Measurements from ENCODE around the gene GRIK4.

The GRIK4 gene

GRCh38 chr11:120527111-120527761 is 15.7 kb downstream of the GRIK4 start:
- no peak overlapping the region for H3K4me3 ChIP-seq (ENCODE audit: low read depth, low read length)
- DNase-seq (ENCODE audit: low read depth, low spot score) = no peak
- ChIA-PET CTCF (interaction anchor here (0.7 to 1.5 kb wide), 3 partner anchors 12 to 157 kb away, joined by 3 to 4 read pairs (median 3); partner anchors contain the start of gene GRIK4), POLR2A (no interaction called here)
- no peak for TF ChIP-seq CTCF (IDR thresholded peaks at IDR 0.05; ENCODE audit: insufficient read depth, low read length, missing control alignments)

- TF ChIP-seq CTCF (IDR thresholded peaks at IDR 0.05; ENCODE audit: insufficient read depth, low read length, missing control alignments) = no peak
- ChIA-PET CTCF (no interaction called here), POLR2A (no interaction called here)
- no peak for DNase-seq (ENCODE audit: low read depth, low spot score)
- no peak overlapping the region for H3K4me3 ChIP-seq (ENCODE audit: low read depth, low read length)
Observed at GRCh38 chr11:120528749-120529148, 17.2 kb downstream of the GRIK4 start.

GRCh38 chr11:120529214-120529613 is 17.7 kb downstream of the GRIK4 start:
- no peak overlapping the region for H3K4me3 ChIP-seq (ENCODE audit: low read depth, low read length)
- DNase-seq (ENCODE audit: low read depth, low spot score) = no peak
- ChIA-PET CTCF (no interaction called here), POLR2A (no interaction called here)
- no peak for TF ChIP-seq CTCF (IDR thresholded peaks at IDR 0.05; ENCODE audit: insufficient read depth, low read length, missing control alignments)

GRCh38 chr11:120529911-120530310 is 18.4 kb downstream of the GRIK4 start:
- H3K4me3 ChIP-seq (ENCODE audit: low read depth, low read length) = no peak overlapping the region
- POLR2A ChIA-PET = no interaction called here
- no peak for TF ChIP-seq CTCF (IDR thresholded peaks at IDR 0.05; ENCODE audit: insufficient read depth, low read length, missing control alignments)
- CTCF ChIA-PET = interaction anchor here (2.7 kb wide), 1 partner anchor 156 kb away, joined by 9 read pairs; no protein-coding TSS in a partner anchor
- no peak for DNase-seq (ENCODE audit: low read depth, low spot score)

- CTCF ChIA-PET = interaction anchor here (1.0 to 2.7 kb wide), 4 partner anchors 12 to 153 kb away, joined by 3 to 9 read pairs (median 6); partner anchors contain the start of gene GRIK4
- peak overlapping the region; percentile 2 for H3K4me3 ChIP-seq (ENCODE audit: low read depth, low read length)
- no peak for TF ChIP-seq CTCF (IDR thresholded peaks at IDR 0.05; ENCODE audit: insufficient read depth, low read length, missing control alignments)
- POLR2A ChIA-PET = interaction anchor here (0.7 kb wide), 1 partner anchor 10 kb away, joined by 3 read pairs; no protein-coding TSS in a partner anchor
- DNase-seq (ENCODE audit: low read depth, low spot score) = peak; percentile 17
Observed at GRCh38 chr11:120532082-120532831, 20.7 kb downstream of the GRIK4 start.

- no peak for TF ChIP-seq CTCF (IDR thresholded peaks at IDR 0.05; ENCODE audit: insufficient read depth, low read length, missing control alignments)
- ChIA-PET POLR2A (no interaction called here), CTCF (interaction anchor here (1.2 kb wide), 1 partner anchor 11 kb away, joined by 3 read pairs; no protein-coding TSS in a partner anchor)
- peak overlapping the region; percentile 2 for H3K4me3 ChIP-seq (ENCODE audit: low read depth, low read length)
- no peak for DNase-seq (ENCODE audit: low read depth, low spot score)
Observed at GRCh38 chr11:120532832-120533196, 21.3 kb downstream of the GRIK4 start.

All from AG04449 (cell line).